NCI-H774 (cell line): ENCODE results near the gene TNNT1.
"Not testable (repeated sequence)": the region's sequence is repeated elsewhere in the genome, so short reads cannot be mapped to it uniquely, and the experiment has no call there.

Experiments
- DNase-seq: peaks from one replicate; lab custom pipeline; 2025; lab: John Stamatoyannopoulos, UW

TNNT1 gene

GRCh38 chr19:55166530-55167268, 17.7 kb upstream of the TNNT1 start, which contains the start of gene DNAAF3:
Gene DNAAF3 (minus strand): TSS chr19:55166613. CDS start chr19:55166413, 200 bp downstream.
- peak; percentile 95 for DNase-seq

DNA sequence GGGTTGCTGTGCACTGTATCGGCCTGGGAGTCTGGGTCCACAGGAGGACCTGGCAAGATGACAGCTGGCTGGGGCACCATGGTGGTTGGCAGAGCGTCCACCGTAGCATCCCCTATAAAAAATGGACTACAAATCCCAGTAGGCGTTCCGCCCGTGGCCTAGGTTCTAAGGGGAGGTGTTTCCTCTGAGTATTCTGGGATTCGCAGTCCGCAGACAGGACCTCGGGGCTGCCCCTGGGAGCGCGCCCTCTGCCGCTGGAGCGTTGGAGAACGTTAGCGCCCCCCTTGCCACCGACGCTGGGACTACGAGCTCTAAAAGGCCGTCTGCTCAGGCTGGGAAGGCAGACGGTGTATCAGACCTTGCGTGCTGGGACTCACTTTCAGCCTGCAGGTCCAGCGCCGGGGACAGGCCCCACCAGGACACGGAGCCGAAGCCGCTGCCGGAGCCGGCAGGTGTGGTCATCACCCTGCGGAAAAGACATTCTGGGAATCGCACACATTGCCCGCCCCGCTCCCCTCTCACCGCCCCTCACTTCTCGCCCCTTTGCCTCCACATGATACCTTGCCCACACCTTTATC, 17.0 kb upstream of the TNNT1 start:
- peak; percentile 71 for DNase-seq

DNA sequence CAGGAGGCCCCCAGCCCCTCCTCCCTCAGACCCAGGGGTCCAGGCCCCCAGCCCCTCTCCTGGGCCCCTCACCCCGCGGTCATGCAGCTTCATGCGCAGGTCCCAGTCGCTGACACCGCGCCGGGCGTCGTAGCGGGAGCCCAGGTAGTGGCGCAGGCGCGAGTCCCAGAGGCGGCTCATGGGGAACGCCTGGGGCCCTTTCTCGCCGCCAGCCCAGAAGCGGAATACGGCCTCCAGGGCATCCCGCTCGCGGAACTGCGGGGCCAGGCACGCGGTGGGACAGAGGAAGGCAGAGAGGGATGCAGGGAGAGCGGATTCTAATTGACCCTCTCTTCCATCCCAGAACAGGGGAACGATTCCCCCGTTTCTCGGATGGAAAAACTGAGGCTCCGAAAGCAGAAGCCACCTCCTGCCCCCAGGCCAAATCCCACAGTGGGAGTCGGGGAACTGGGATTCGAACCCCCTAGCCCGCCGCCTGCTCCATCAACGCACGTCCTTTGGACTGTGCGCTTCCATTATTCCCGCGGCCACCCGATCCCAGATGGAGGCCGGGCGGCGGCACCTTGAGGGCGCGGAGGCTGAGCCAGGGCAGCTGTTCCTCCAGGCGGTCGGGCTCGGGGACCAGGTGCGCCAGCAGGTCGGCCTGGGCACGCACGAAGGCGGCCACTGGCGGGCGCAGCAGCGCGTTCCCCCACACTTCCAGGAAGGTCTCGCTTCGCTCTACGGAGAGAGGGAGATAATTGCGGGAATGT, 12.7 kb upstream of the TNNT1 start:
- no peak for DNase-seq

GRCh38 chr19:55160986-55161365, 12.0 kb upstream of the TNNT1 start:
- no peak for DNase-seq

DNA sequence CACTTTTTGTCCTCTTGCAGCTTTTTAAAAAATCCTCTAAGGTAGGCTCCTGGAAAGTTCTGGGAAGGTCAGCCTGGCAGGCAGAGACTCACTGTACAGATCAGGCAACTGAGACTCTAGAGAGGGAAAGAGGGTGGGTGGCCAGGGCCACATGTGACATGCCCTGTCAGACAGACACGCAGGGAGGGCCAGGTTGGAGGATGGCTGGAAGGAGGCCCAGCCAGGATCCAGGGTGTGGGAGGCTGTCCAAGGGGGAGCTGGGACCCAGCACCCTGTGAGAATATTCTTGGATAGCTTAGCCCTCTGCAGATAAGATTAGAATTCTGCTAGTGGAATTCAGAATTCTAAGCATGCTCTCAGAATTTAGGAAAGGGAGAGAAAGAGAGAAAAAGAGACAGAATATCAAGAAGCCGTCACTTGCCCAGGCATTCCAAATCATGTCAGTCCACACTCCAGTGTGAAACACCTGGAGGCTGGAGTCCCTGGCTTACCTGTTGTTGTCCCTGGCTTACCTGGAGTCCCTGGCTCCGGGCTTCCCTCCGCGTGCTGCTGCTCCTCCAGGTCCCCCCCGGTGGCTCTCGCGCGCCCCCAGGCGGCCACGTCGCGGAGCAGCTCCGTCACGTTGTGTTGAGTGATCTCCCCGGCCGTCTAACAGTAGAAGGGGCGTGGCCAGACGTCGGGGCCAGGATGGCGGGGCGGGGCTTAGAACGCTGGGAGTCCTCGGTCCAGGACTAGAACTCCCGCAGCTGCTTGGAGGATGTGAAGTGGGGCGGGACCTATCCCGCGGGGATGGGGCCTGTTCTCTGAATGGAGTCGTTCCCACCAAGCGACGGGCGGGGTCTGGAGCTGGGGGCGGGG, 11.4 kb upstream of the TNNT1 start:
- DNase-seq, result peak; percentile 92

DNA sequence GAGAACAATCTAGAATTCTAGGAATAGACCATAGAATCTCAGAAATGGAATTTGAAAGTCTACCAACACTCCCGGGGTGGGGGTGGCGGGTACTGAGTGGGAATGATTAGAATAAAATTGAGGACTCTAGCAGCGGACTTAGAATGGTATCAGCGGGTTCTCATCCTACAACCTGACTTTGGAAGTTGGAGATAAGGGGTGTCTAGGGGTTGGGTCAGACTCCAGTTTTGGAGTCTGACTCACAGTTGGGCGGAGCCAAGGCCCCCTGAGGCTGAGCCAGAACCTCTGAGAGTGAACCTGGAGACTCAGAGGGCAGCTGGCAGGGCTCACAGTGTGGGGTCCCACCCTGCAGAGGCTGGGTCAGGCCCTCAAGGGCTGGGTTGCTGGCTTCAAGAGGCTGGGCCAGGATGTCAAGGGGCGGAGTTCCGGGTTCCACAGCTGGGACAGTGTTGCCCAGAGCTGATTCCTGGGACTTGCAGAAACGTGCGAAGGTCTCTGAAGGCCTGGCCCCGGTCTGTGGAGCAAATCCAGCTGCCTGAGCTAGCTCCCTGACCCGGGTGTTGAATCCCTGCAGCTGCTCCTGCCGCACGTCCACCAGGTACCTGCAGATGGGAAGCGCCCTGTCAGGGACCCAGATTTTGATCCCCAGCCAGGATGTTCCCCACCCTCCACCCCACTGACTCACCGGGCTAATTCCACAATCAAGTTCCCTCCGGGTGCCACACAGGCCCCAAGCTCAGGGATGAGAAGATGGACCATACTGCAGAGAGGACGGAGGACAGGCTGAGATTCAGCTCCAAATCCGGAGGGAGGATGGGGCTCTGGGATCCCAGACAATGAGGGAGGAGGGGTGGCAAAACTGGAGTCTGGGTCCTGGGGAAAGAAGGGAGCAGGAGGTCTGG, 10.1 kb upstream of the TNNT1 start:
- DNase-seq, result no peak

GRCh38 chr19:55158423-55158822, 9.4 kb upstream of the TNNT1 start:
- DNase-seq, result no peak

DNA sequence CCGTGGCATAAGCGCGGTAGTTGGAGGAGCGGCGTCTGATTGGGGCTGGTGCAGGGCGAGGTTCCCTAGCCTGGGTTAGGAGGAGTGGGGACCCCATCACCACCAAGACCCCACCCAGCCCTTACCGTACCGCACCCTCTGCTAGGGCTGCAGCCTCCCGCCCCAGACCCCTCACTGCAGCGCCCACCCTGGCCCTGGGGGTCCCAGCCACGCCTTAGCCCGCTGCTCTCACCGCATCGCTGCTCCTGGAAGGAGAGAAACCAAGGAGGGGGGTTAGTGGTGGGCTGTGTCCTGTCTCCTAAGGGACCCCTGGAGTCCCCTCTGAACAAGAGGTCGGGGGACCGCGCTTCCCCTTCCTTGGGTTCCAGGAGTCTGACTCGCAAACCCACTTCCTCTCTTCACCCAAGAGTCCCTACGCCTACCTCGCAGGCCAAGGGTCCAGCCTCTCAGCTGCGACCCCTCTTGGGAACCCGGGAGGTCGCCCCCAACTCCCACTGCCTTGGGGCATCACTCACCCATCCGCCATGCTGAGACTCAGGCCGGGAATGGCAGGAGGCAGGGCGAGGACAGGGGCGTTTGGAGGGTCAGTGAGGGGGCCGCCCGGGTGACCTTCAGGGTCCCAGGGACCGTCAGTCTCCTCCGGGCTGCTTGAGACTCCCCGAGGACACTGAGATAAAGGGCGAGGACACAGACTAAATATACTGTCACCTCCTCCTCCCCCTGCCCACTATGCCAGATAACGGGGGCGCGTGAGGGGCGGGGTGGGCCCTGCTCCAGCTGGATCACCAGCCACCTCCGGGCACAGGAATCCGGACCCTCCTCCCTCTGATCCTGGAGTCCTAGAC, 8.3 kb upstream of the TNNT1 start, which contains the start of gene TNNI3:
TNNI3 (minus strand) TSS at position 669 of the 845 bp plus-strand sequence; CDS start at position 526, 143 bp downstream.
- no peak for DNase-seq

GRCh38 chr19:55156202-55157063, 7.4 kb upstream of the TNNT1 start:
- peak; percentile 88 for DNase-seq

DNA sequence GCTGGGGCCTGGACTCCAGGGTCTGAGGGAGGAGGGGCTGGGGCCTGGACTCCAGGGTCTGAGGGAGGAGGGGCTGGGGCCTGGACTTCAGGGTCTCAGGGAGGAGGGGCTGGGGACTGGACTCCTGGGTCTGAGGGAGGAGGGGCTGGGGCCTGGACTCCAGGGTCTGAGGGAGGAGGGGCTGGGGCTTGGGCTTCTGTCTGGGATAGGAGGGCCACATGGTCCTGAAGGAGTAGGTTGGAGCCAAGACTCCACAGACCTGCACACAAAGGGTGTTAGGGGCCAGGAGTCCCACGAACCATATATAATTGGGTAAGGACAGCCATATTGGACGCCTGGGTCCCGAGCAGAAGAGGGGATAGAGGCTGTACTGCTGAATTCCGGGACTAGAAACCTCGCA, 6.8 kb upstream of the TNNT1 start:
- DNase-seq, result not testable (repeated sequence)

DNA sequence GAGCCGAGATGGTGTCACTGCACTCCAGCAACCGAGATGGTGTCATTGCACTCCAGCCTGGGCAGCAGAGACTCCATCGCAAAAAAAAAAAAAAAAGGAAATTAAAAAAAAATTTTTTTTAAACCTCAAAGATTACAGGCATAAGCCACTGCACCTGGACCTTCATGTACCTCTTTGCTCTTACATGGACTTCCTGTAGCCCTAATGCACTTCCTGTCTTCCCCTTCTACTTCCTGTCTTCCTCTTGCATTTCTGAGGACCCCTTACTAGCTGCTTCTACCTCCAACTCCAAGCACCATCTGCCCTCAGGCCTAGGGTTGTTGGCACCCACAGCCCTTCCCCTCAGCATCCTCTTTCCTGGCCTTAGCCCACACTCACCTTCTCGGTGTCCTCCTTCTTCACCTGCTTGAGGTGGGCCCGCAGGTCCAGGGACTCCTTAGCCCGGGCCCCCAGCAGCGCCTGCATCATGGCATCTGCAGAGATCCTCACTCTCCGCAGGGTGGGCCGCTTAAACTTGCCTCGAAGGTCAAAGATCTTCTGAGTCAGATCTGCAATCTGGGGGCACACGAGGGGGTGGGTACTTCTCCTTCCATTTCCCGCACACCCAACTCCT, 4.8 kb upstream of the TNNT1 start:
- DNase-seq, result no peak

GRCh38 chr19:55152017-55152416, 3.0 kb upstream of the TNNT1 start:
- DNase-seq, result no peak

GRCh38 chr19:55147545-55148251, 1.3 kb downstream of the TNNT1 start:
- DNase-seq, result no peak

DNA sequence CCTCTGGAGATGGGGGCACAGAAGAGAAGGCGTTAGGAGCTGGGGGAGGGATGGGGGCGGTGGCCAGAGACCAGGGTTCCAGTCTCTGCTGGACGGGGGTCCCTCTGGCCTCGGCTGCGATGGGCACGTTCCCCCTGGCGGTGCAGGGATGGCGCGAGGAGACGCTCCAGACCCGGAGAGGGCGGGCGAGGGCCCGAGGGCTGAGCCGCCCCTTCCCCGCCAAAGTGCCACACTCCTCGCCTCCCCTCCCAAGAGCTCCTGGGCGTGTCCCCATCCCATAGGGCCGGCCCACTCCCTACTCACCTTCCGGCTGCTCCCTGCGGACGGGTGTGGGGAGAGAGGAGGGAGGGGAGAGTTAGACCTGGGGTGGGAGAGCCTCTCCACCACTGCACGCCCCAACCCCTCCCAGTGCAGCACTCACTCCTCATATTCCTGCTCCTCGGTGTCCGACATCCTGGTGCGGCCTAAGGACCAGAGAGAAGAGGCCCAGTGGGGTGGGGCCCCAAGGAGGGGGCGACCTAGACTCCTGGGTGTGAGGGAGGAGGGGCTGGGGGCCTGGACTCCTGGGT, 2.2 kb downstream of the TNNT1 start:
- peak; percentile 75 for DNase-seq

- DNase-seq, result peak; percentile 55
Observed at GRCh38 chr19:55146078-55146704, 2.8 kb downstream of the TNNT1 start.

DNA sequence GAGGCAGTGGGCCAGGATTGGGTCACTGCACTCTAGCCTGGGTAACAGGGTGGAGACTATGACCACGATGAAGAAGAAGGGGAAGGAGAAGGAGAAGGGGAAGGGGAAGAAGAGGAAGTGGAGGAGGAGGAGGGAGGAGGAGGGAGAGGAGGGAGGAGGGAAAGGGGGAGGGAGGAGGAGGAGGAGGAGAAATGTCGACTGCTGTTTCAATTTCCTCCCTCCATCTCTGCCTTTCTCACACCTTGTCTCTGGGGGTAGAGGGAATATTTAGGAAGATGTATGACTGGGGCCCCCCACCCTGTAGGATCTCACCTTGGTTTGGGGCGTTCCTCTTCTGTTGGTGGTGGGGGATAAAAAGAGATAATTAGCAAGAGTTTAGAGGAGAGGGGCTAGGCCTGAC, 3.8 kb downstream of the TNNT1 start:
- no peak for DNase-seq

DNA sequence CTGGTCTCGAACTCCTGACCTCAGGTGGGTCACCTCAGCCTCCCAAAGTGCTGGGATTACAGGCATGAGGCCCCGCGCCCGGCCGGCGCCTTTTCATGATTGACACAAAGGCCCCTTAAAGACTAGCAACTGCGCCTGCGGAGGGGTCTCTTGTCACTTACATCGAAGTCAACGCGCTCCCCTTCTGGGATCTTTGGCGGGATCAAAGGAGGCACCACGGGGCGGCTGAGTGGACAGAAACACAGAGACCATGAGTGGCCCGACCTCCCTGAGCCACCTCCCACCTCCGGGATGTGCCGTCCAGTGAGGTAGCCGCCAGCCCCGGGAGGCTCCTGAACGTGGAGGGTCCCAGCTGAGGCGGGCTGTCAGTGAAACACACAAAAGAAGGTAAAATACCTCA, 7.3 kb downstream of the TNNT1 start:
- DNase-seq, result no peak
